Right cardiac atrium (tissue), 5 donors: ENCODE results near the gene SDK1. TPM values are rescaled to one million over a fixed set of nuclear protein-coding genes. Genes with fewer than 3 reads are reported as not detected.
A peak's percentile ranks its signal among the peaks of the same experiment; 100 is the strongest.

Experiments
- ATAC-seq, 2 donors: fragments of 200-7000 bp; cut with Tn5 transposase; one replicate each; pipeline versions ENCODE4 v1.8.0 to v1.9.1; 2020; ENCODE audit warnings: moderate library complexity in 2 of 2, mild to moderate bottlenecking in 1 of 2
- DNase-seq, 3 donors: peaks; one replicate each; pipeline ENCODE4 v3.0.0-alpha.2; 2020
- H3K27ac ChIP-seq: one replicate; pipeline ENCODE4 v1.5.1; 2013; ENCODE audit warnings: mild to moderate bottlenecking, low read length, control low read depth, moderate library complexity
- H3K27me3 ChIP-seq: one replicate; pipeline ENCODE4 v1.6.1; 2013; ENCODE audit not compliant: control insufficient read depth, insufficient read depth
- H3K4me1 ChIP-seq: one replicate; pipeline ENCODE4 v1.6.1; 2013; ENCODE audit warnings: low read length; ENCODE audit not compliant: control insufficient read depth, insufficient read depth
- H3K4me3 ChIP-seq: one replicate; pipeline ENCODE4 v1.5.1; 2013; ENCODE audit warnings: low read length, control low read depth
- H3K9me3 ChIP-seq: one replicate; pipeline ENCODE4 v1.6.1; 2013; ENCODE audit warnings: low read length; ENCODE audit not compliant: control insufficient read depth
- WGBS: extraction: QIAGEN DNeasy Blood & Tissue Kit; methylation state at CpG from one replicate; pipeline ENCODE4 v1.1.7; 2013; 5-methylcytosine and 5-hydroxymethylcytosine counted together
- intact Hi-C, 4 donors: fragments of 100-400 bp; cut with DNase I; formaldehyde crosslinking; loops; one replicate each; pipeline versions ENCODE4 v1.11.0 to v1.14.0; 2022 to 2023
- polyA plus RNA-seq: library from polyadenylated mRNA; stranded (reverse); fragments of 200-250 nt; gene quantifications from one replicate; pipeline ENCODE4 v1.2.3, GENCODE V29; 2013
- total RNA-seq, 4 donors: library from RNA; stranded (reverse); fragmentation: NEBNext Ultra II Directional; extraction: Animal tissue kit (Norgen Biotek cat#: 25700); gene quantifications; one replicate each; pipeline ENCODE4 v1.2.1, GENCODE V29; 2021
- donor health status: healthy with polysubstance abuse.
- donor health status: DM: no; HTN: yes; CAD: no.
- donor health status: DM: no; HTN: no; CAD: no.
- donor health status: DM: no; HTN: yes; CAD: no; lungs with severe emphysema.
- donor health status: DM: yes; HTN: yes; CAD: no.

SDK1 gene
- total and polyA plus RNA-seq, 5 donors: 0.97 to 3.2 (median 2.4) TPM

- WGBS: 80% methylated on average over 17 of the region's 17 CpGs
- Histone ChIP-seq H3K4me1 (no peaks in the 10 kb centered on the region), H3K27ac (no peak overlapping the region), H3K27me3 (no peaks in the 10 kb centered on the region), H3K4me3 (no peak overlapping the region), H3K9me3 (no peaks in the 10 kb centered on the region)
- ATAC-seq: no peak
- intact Hi-C loops: no loop called here
- DNase-seq: no peak
Observed at GRCh38 chr7:4103352-4104091, 802.5 kb downstream of the SDK1 start.

GRCh38 chr7:4107839-4108238 lies 806.8 kb downstream of the SDK1 start:
- Histone ChIP-seq H3K9me3 (no peaks in the 10 kb centered on the region), H3K27ac (no peak overlapping the region), H3K4me1 (no peaks in the 10 kb centered on the region), H3K27me3 (no peaks in the 10 kb centered on the region), H3K4me3 (no peak overlapping the region)
- ATAC-seq: no peak
- no peak for DNase-seq
- intact Hi-C loops: no loop called here
- WGBS: 92% methylated on average over 11 of the region's 11 CpGs

GRCh38 chr7:4108951-4109350 lies 807.9 kb downstream of the SDK1 start:
- Histone ChIP-seq H3K4me3 (no peak overlapping the region), H3K4me1 (no peaks in the 10 kb centered on the region), H3K27ac (no peak overlapping the region), H3K27me3 (no peaks in the 10 kb centered on the region), H3K9me3 (no peaks in the 10 kb centered on the region)
- DNase-seq (no peak), ATAC-seq (no peak)
- intact Hi-C loops: no loop called here
- WGBS: 81% methylated on average over 9 of the region's 9 CpGs

- H3K9me3 ChIP-seq: no peaks in the 10 kb centered on the region
- H3K27ac ChIP-seq: no peak overlapping the region
- H3K4me1 ChIP-seq: no peaks in the 10 kb centered on the region
- peak in 1 of 2 donors; percentile 10 for ATAC-seq
- no peak for DNase-seq
- no peak overlapping the region for H3K4me3 ChIP-seq
- 72% methylated on average over 16 of the region's 16 CpGs for WGBS
- H3K27me3 ChIP-seq: no peaks in the 10 kb centered on the region
- intact Hi-C loops: no loop called here
Observed at GRCh38 chr7:4109481-4110110, 808.5 kb downstream of the SDK1 start.

GRCh38 chr7:4110438-4110837 lies 809.4 kb downstream of the SDK1 start:
- ATAC-seq: no peak
- 98% methylated on average over 4 of the region's 4 CpGs for WGBS
- H3K9me3 ChIP-seq: no peaks in the 10 kb centered on the region
- no peak overlapping the region for H3K4me3 ChIP-seq
- H3K27me3 ChIP-seq: no peaks in the 10 kb centered on the region
- intact Hi-C loops: no loop called here
- no peak for DNase-seq
- H3K4me1 ChIP-seq: no peaks in the 10 kb centered on the region
- no peak overlapping the region for H3K27ac ChIP-seq

GRCh38 chr7:4111166-4111565 lies 810.1 kb downstream of the SDK1 start:
- Histone ChIP-seq H3K27me3 (no peaks in the 10 kb centered on the region), H3K9me3 (no peaks in the 10 kb centered on the region), H3K27ac (no peak overlapping the region), H3K4me1 (no peaks in the 10 kb centered on the region), H3K4me3 (no peak overlapping the region)
- 61% methylated on average over 5 of the region's 5 CpGs for WGBS
- no peak for DNase-seq
- intact Hi-C loops: no loop called here
- no peak for ATAC-seq

GRCh38 chr7:4113271-4113670 lies 812.2 kb downstream of the SDK1 start:
- ATAC-seq (no peak), DNase-seq (no peak)
- H3K9me3 ChIP-seq: no peaks in the 10 kb centered on the region
- H3K27me3 ChIP-seq: no peaks in the 10 kb centered on the region
- intact Hi-C loops: no loop called here
- no peak overlapping the region for H3K4me3 ChIP-seq
- H3K27ac ChIP-seq: no peak overlapping the region
- no peaks in the 10 kb centered on the region for H3K4me1 ChIP-seq
- 95% methylated on average over 14 of the region's 14 CpGs for WGBS

GRCh38 chr7:4113976-4114375 lies 812.9 kb downstream of the SDK1 start:
- 96% methylated on average over 25 of the region's 25 CpGs for WGBS
- H3K4me1 ChIP-seq: no peaks in the 10 kb centered on the region
- no peak overlapping the region for H3K4me3 ChIP-seq
- intact Hi-C loops: no loop called here
- DNase-seq: no peak
- H3K27ac ChIP-seq: no peak overlapping the region
- H3K27me3 ChIP-seq: no peaks in the 10 kb centered on the region
- no peak for ATAC-seq
- H3K9me3 ChIP-seq: no peaks in the 10 kb centered on the region

- WGBS: 87% methylated on average over 7 of the region's 7 CpGs
- ATAC-seq (no peak), DNase-seq (no peak)
- H3K4me3 ChIP-seq: no peak overlapping the region
- H3K27me3 ChIP-seq: no peaks in the 10 kb centered on the region
- H3K27ac ChIP-seq: no peak overlapping the region
- no peaks in the 10 kb centered on the region for H3K4me1 ChIP-seq
- H3K9me3 ChIP-seq: no peaks in the 10 kb centered on the region
- intact Hi-C loops: no loop called here
Observed at GRCh38 chr7:4115442-4115841, 814.4 kb downstream of the SDK1 start.

- WGBS: 93% methylated on average over 19 of the region's 19 CpGs
- Histone ChIP-seq H3K4me3 (no peak overlapping the region), H3K9me3 (no peaks in the 10 kb centered on the region), H3K27ac (no peak overlapping the region), H3K27me3 (no peaks in the 10 kb centered on the region), H3K4me1 (no peaks in the 10 kb centered on the region)
- intact Hi-C loops: no loop called here
- DNase-seq (no peak), ATAC-seq (no peak)
Observed at GRCh38 chr7:4115941-4116610, 815.0 kb downstream of the SDK1 start.

GRCh38 chr7:4119848-4120247 lies 818.8 kb downstream of the SDK1 start:
- Histone ChIP-seq H3K27me3 (no peaks in the 10 kb centered on the region), H3K4me1 (no peaks in the 10 kb centered on the region), H3K27ac (no peak overlapping the region), H3K4me3 (no peak overlapping the region), H3K9me3 (no peaks in the 10 kb centered on the region)
- 92% methylated on average over 3 of the region's 3 CpGs for WGBS
- intact Hi-C loops: no loop called here
- ATAC-seq (no peak), DNase-seq (no peak)
